Measurements from ENCODE around the gene MCAM.

DNA sequence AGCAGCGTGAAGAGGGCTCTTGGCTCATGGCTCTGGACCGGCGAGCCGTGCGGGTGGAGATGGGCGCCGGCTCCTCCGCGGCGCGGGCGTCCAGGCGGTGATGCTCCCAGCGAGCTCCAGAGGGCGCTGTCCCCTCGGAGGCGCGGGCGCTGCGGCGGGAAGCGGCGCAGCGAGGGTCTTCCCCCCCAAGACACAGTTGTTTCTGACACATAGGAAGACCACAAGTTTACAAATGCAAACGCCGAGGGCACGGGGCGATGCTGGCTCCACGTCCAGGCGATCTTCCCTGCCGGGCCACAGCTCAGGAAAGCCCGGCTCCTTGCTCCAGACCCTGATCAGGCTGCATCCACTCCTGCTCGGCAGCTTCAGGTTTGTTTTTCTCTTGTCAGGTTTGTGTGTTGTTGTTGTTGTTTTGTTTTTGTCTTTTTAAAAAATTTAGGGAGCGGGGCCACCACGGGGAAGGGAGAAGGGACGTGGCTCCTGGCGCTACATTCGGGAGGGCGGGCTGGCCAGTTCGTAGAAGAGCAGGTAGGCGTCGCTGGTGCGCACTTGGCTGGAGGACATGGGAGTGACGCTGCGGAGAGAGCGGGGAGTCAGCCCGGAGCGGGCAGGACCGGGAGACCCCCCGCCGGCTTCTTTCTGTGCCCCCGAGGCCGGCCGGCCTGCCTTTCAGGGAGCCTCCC lies 39.6 kb upstream of the MCAM start:
- no peak for TF ChIP-seq POLR2A (IDR thresholded peaks at IDR 0.05; ENCODE audit: low read length)
- TF ChIP-seq GATA1 (IDR thresholded peaks at IDR 0.05; ENCODE audit: low read depth, low read length): no peak

Data from erythroblast (primary cell).